GM21619 (cell line): ENCODE data around the gene GPR89A.
"Not testable (repeated sequence)": the region's sequence is repeated elsewhere in the genome, so short reads cannot be mapped to it uniquely, and the experiment has no call there.

Source experiments
- ATAC-seq: cut with Tn5 transposase; IDR thresholded peaks from one replicate; pipeline ENCODE4 v1.9.1; 2021; ENCODE audit not compliant: unreplicated experiment

Gene GPR89A

GRCh38 chr1:145684858-145685257 lies 77.1 kb downstream of the GPR89A start:
- not testable (repeated sequence) for ATAC-seq

GRCh38 chr1:145686078-145686477 lies 78.3 kb downstream of the GPR89A start:
- not testable (repeated sequence) for ATAC-seq

- no peak for ATAC-seq
These were observed 80.5 kb downstream of the GPR89A start for GRCh38 chr1:145688328-145688727.

- no peak for ATAC-seq
These were observed 81.1 kb downstream of the GPR89A start for GRCh38 chr1:145688924-145689323.

- no peak for ATAC-seq
These were observed 82.1 kb downstream of the GPR89A start for GRCh38 chr1:145689922-145690321.

GRCh38 chr1:145690587-145691558 lies 83.1 kb downstream of the GPR89A start:
- peak; percentile 74 for ATAC-seq

- ATAC-seq: no peak
These were observed 85.1 kb downstream of the GPR89A start for GRCh38 chr1:145692785-145693443.

- no peak for ATAC-seq
These were observed 88.2 kb downstream of the GPR89A start for GRCh38 chr1:145695821-145696629.

- ATAC-seq: no peak
These were observed 88.8 kb downstream of the GPR89A start for GRCh38 chr1:145696630-145696960.

- no peak for ATAC-seq
These were observed 93.6 kb downstream of the GPR89A start for GRCh38 chr1:145701306-145701862.

GRCh38 chr1:145702052-145702451 lies 94.3 kb downstream of the GPR89A start:
- ATAC-seq: no peak

- no peak for ATAC-seq
These were observed 95.0 kb downstream of the GPR89A start for GRCh38 chr1:145702826-145703225.

- ATAC-seq: no peak
These were observed 97.8 kb downstream of the GPR89A start for GRCh38 chr1:145705622-145706021.

- no peak for ATAC-seq
These were observed 98.4 kb downstream of the GPR89A start for GRCh38 chr1:145706086-145706664.

- ATAC-seq: no peak
These were observed 99.5 kb downstream of the GPR89A start, which contains the start of gene PDZK1 for GRCh38 chr1:145707183-145707867. TSS of gene PDZK1 (minus strand) at chr1:145707368. CDS start at chr1:145688021, 19,347 bp downstream.

GRCh38 chr1:145708063-145708462 lies 100.3 kb downstream of the GPR89A start:
- no peak for ATAC-seq

- ATAC-seq: no peak
These were observed 102.7 kb downstream of the GPR89A start for GRCh38 chr1:145710291-145711027.

- ATAC-seq: no peak
These were observed 103.4 kb downstream of the GPR89A start for GRCh38 chr1:145711213-145711651.

- no peak for ATAC-seq
These were observed 106.8 kb downstream of the GPR89A start for GRCh38 chr1:145714524-145715111.
